ENCODE data around the gene C6orf120. TPM values are rescaled to one million over a fixed set of nuclear protein-coding genes. Genes with fewer than 3 reads are reported as not detected.

The C6orf120 gene
- polyA plus RNA-seq, 2 of the 4 experiments (the other 2 are of a cell fraction): 13.1 to 14.8 TPM

DNA sequence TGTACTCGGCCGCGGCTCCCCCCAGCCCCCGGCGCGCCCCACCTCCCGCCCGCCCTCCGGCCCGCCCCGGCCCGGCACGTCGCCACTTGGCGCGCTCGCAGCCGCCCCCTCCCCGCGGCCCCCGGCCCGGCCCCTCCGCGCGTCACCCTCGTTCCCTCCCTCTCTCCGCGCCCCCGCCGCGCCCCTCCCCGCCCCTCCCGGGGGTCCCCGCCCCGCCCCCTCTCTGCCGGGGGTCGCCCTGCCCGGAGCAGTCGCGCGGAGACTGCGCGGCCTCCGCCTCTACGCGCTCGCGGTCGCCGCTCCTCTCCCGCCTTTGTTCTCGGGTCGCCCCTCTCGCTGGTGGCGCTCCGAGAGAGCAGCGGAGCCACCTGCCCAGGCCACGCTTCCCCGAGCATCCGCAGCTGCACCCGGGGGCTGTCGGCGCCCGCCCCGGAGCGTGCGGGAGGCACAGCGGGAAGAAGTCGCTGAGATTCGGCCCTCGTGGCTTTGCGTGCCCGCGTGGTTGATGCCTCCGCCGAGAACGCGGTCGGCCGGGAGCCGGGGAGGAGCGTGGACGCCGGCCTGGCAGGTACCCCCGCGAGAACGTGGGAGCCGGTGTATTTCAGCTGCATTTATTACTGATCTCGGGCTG, 22.7 kb downstream of the C6orf120 start, which contains the start of gene PHF10:
Gene PHF10 (minus strand): TSS at position 7 of the 631 bp plus-strand sequence. CDS start 569 bp downstream, outside the sequence.
- peak within 1 kb of the TSS; percentile 77 for H3K4me3 ChIP-seq
- no peaks in the 10 kb centered on the region for H3K9me3 ChIP-seq
- FAIRE-seq (no peak), DNase-seq (ENCODE audit: low read depth in 1 of 2, low spot score in 1 of 2) (peak in 1 of 2 experiments; percentile 42), ATAC-seq (peak; percentile 72 to 73)
- H3K4me2 ChIP-seq: peak within 1 kb of the TSS; percentile 94
- peaks cover 22% of the 10 kb centered on the region for H3K4me1 ChIP-seq
- peak within 1 kb of the TSS; percentile 96 to 99 for H3K27ac ChIP-seq
- ChIA-PET CTCF (interaction anchor here (1.1 to 1.3 kb wide), 2 partner anchors 767 to 806 kb away, joined by 3 read pairs; no protein-coding TSS in a partner anchor), POLR2A (interaction anchor here (1.1 to 1.2 kb wide), 2 partner anchors 17 to 27 kb away, joined by 3 to 7 read pairs; partner anchors contain the start of genes DYNLT2 and ERMARD)
- 2% methylated on average over 8 of the region's 89 CpGs for WGBS (ENCODE audit: missing lambda C conversion rate)
- peak; percentile 82 for TF ChIP-seq E2F6 (IDR thresholded peaks at IDR 0.05; ENCODE audit: borderline replicate concordance, low read depth)
- TF ChIP-seq SREBF2 (IDR thresholded peaks at IDR 0.05): no peak
- no peak for TF ChIP-seq FOSL2 (IDR thresholded peaks at IDR 0.05)
- TF ChIP-seq FOSL2 (CRISPR knock-in tag; IDR thresholded peaks at IDR 0.05): no peak
- TF ChIP-seq, protein P1, sequence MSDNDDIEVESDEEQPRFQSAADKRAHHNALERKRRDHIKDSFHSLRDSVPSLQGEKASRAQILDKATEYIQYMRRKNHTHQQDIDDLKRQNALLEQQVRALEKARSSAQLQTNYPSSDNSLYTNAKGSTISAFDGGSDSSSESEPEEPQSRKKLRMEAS (IDR thresholded peaks at IDR 0.05): peak; percentile 93
- TF ChIP-seq BCL3 (IDR thresholded peaks at IDR 0.05): 0 out of 3 replicates have a peak, but pooled peaks have one; percentile 8
- TF ChIP-seq RNF2 (IDR thresholded peaks at IDR 0.05; ENCODE audit: borderline replicate concordance, low read depth): peak; percentile 85; the same call in 1 of the 2 replicates
- 0 out of 2 replicates have a peak, but pooled peaks have one; percentile 21 for TF ChIP-seq HDAC2 (IDR thresholded peaks at IDR 0.05)
- peak; percentile 20 for TF ChIP-seq POLR2A (IDR thresholded peaks at IDR 0.05; ENCODE audit: low read length)

GRCh38 chr6:169725125-169726048, 23.5 kb downstream of the C6orf120 start:
- no peak for TF ChIP-seq MYC (IDR thresholded peaks at IDR 0.05; ENCODE audit: borderline replicate concordance, low read length)
- TF ChIP-seq SREBF2 (IDR thresholded peaks at IDR 0.05): no peak
- TF ChIP-seq, protein P1 (IDR thresholded peaks at IDR 0.05): no peak; the same call in none of the 2 replicates
- no peak for TF ChIP-seq GATA3 (IDR thresholded peaks at IDR 0.05; ENCODE audit: borderline replicate concordance)
- no peak for TF ChIP-seq FOSL2 (IDR thresholded peaks at IDR 0.05)
- peak; percentile 33; the same call in 1 of the 2 replicates for TF ChIP-seq FOSL2 (CRISPR knock-in tag; IDR thresholded peaks at IDR 0.05)
- no peak for TF ChIP-seq POLR2A (IDR thresholded peaks at IDR 0.05; ENCODE audit: low read length)
- TF ChIP-seq RNF2 (IDR thresholded peaks at IDR 0.05; ENCODE audit: borderline replicate concordance, low read depth): 0 out of 2 replicates have a peak, but pooled peaks have one; percentile 3
- no peak for TF ChIP-seq USF2 (IDR thresholded peaks at IDR 0.05)
- TF ChIP-seq, protein P2, sequence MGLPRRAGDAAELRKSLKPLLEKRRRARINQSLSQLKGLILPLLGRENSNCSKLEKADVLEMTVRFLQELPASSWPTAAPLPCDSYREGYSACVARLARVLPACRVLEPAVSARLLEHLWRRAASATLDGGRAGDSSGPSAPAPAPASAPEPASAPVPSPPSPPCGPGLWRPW (IDR thresholded peaks at IDR 0.05): no peak
- TF ChIP-seq ATOH8 (CRISPR knock-in tag; IDR thresholded peaks at IDR 0.05; ENCODE audit: low read depth): no peak
- no peak for TF ChIP-seq HOXB5 (CRISPR knock-in tag; IDR thresholded peaks at IDR 0.05)
- POLR2A ChIA-PET: interaction anchor here (1.1 to 1.2 kb wide), 2 partner anchors 16 to 26 kb away, joined by 3 to 7 read pairs; partner anchors contain the start of genes DYNLT2 and ERMARD
- H3K27ac ChIP-seq: peak overlapping the region; percentile 96 to 99

More at GRCh38 chr6:169725125-169726048, 23.5 kb downstream of the C6orf120 start:
- WGBS (ENCODE audit: missing lambda C conversion rate): 31% methylated on average over 29 of the region's 29 CpGs
- DNase-seq (ENCODE audit: low read depth in 1 of 2, low spot score in 1 of 2): peak; percentile 60 to 78
- H3K4me2 ChIP-seq: peak overlapping the region; percentile 94
- peaks cover 18% of the 10 kb centered on the region for H3K4me1 ChIP-seq
- peak overlapping the region; percentile 77 for H3K4me3 ChIP-seq
- CTCF ChIA-PET: interaction anchor here (1.1 to 1.3 kb wide), 2 partner anchors 768 to 805 kb away, joined by 3 read pairs; no protein-coding TSS in a partner anchor
- H3K9me3 ChIP-seq: no peaks in the 10 kb centered on the region
- FAIRE-seq: no peak
- ATAC-seq: peak; percentile 49 to 79; a peak in 5 of 6 replicates
